NCI-H128 (cell line): ENCODE measurements around the gene ECM2.

ENCODE experiments used
- DNase-seq: peaks from one replicate; lab custom pipeline; 2025; ENCODE audit not compliant: unreplicated experiment; lab: John Stamatoyannopoulos, UW

The ECM2 gene

GRCh38 chr9:92501671-92502393, 34.0 kb downstream of the ECM2 start:
- DNase-seq = no peak

- no peak for DNase-seq
These were observed 35.1 kb downstream of the ECM2 start for GRCh38 chr9:92500725-92501124.

- no peak for DNase-seq
These were observed 36.1 kb downstream of the ECM2 start for GRCh38 chr9:92499701-92500100.

- DNase-seq = no peak
These were observed 39.2 kb downstream of the ECM2 start for GRCh38 chr9:92496396-92497176.

- no peak for DNase-seq
These were observed 40.9 kb downstream of the ECM2 start for GRCh38 chr9:92494856-92495255.

- DNase-seq = no peak
These were observed 41.9 kb downstream of the ECM2 start for GRCh38 chr9:92493749-92494387.

GRCh38 chr9:92492781-92493401, 42.9 kb downstream of the ECM2 start:
- DNase-seq = no peak

- DNase-seq = no peak
These were observed 46.9 kb downstream of the ECM2 start for GRCh38 chr9:92488681-92489550.

- no peak for DNase-seq
These were observed 49.4 kb downstream of the ECM2 start for GRCh38 chr9:92486371-92486770.

GRCh38 chr9:92484563-92484962, 51.2 kb downstream of the ECM2 start:
- DNase-seq = no peak

GRCh38 chr9:92483627-92484545, 51.9 kb downstream of the ECM2 start:
- no peak for DNase-seq

GRCh38 chr9:92482805-92483204, 53.0 kb downstream of the ECM2 start:
- no peak for DNase-seq

GRCh38 chr9:92482329-92482728, 53.5 kb downstream of the ECM2 start, which contains the start of gene ASPN:
Gene ASPN, minus strand, starts transcription at chr9:92482506.
- no peak for DNase-seq

- DNase-seq = no peak
These were observed 54.7 kb downstream of the ECM2 start for GRCh38 chr9:92480986-92481633.

GRCh38 chr9:92480291-92480771, 55.5 kb downstream of the ECM2 start:
- no peak for DNase-seq

GRCh38 chr9:92479346-92479745, 56.4 kb downstream of the ECM2 start:
- no peak for DNase-seq

GRCh38 chr9:92478783-92479182, 57.0 kb downstream of the ECM2 start:
- no peak for DNase-seq

GRCh38 chr9:92476962-92477361, 58.8 kb downstream of the ECM2 start:
- no peak for DNase-seq

GRCh38 chr9:92474587-92474986, 61.2 kb downstream of the ECM2 start:
- no peak for DNase-seq
